GM21737 (cell line): ENCODE measurements around the gene PDZRN4.
"Not testable (repeated sequence)": the region's sequence is repeated elsewhere in the genome, so short reads cannot be mapped to it uniquely, and the experiment has no call there.

Experiments used
- ATAC-seq: cut with Tn5 transposase; IDR thresholded peaks from one replicate; pipeline ENCODE4 v1.9.1; 2021; ENCODE audit warnings: mild to moderate bottlenecking, moderate library complexity; ENCODE audit not compliant: unreplicated experiment

PDZRN4 gene

GRCh38 chr12:41213648-41214047 lies 25.5 kb downstream of the PDZRN4 start:
- ATAC-seq, result no peak

- ATAC-seq, result no peak
Observed at GRCh38 chr12:41217727-41218126, 29.6 kb downstream of the PDZRN4 start.

GRCh38 chr12:41220931-41221330 lies 32.8 kb downstream of the PDZRN4 start:
- ATAC-seq, result no peak

- ATAC-seq, result no peak
Observed at GRCh38 chr12:41221491-41221890, 33.4 kb downstream of the PDZRN4 start.

DNA sequence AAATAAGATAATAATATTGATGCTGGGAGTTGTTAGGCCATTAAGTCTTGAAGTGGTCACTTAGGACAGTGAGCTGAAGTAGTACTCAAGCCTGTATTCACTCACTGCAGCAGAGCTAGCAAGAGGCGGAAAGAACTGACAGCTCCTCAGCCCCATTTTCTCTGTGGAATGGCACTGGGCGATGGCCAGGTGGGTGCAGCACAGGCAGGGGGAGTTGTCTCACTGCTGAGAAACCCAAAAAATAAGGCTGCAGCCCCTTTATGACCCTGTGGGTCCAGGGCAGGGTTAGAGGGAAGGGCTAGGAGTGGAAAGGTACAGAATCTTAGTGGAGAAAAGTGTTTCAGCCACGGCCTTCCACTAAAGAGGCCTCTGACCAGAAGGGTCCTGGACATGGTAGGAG lies 35.5 kb downstream of the PDZRN4 start:
- no peak for ATAC-seq

GRCh38 chr12:41224066-41224465 lies 35.9 kb downstream of the PDZRN4 start:
- ATAC-seq, result no peak

- no peak for ATAC-seq
Observed at GRCh38 chr12:41225179-41225578, 37.1 kb downstream of the PDZRN4 start.

GRCh38 chr12:41228066-41228820 lies 40.1 kb downstream of the PDZRN4 start:
- no peak for ATAC-seq

DNA sequence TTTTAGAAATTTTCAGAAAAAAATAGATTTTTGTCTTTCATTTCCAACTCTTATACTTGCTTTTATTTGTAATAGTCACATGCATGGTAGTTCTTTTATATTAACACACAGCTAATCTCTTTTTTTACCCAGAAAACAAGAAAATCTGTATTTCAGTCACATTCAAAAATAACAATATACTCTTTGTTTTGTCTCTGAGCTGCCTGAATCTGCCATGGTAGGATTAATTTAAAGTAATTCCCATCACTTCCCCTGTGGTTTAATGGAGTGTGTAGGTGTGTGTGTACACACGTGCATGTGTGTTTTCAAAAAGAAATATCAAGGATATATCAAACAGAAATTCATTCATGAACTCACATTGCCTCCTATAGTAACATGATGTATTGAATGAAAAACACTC lies 42.6 kb downstream of the PDZRN4 start:
- ATAC-seq, result no peak

DNA sequence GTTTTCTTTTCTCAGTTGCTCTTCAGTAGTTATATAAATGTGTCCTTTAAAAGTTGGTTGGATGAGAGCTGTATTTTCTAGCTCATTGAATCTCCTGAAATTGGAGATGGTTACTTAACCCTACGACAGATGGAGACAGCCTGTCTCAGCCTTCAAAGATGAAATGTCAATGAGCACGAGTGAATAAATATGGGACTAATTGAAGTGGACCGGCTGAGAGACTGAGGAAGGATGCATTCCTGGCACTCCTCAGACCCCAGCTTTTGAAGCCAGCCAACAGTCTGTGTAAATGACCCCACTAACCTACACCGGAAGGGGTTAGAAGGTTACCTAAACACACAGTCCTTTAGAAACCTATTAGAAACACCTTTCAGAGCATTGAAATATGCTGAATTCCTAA lies 46.6 kb downstream of the PDZRN4 start:
- ATAC-seq, result no peak

GRCh38 chr12:41242603-41243002 lies 54.5 kb downstream of the PDZRN4 start:
- no peak for ATAC-seq

DNA sequence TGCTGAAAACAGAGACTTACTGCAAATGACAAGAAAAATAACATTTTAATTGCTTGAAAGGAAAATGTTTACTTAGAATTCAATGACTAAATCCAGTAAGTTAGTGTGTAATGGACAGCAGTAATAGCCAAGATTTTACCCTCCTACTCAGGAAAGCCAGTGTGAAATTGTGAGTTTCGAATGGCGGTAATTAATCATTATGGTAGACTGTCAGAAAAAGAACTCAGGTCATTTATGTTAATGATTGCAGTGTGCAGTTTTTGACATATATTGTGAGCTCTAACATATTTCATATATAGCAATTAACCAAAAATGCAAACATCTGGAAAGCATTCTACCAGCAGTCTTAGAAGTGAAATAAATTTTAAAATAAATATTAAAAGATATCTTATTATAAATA lies 60.3 kb downstream of the PDZRN4 start:
- no peak for ATAC-seq

- no peak for ATAC-seq
Observed at GRCh38 chr12:41250748-41251147, 62.6 kb downstream of the PDZRN4 start.

DNA sequence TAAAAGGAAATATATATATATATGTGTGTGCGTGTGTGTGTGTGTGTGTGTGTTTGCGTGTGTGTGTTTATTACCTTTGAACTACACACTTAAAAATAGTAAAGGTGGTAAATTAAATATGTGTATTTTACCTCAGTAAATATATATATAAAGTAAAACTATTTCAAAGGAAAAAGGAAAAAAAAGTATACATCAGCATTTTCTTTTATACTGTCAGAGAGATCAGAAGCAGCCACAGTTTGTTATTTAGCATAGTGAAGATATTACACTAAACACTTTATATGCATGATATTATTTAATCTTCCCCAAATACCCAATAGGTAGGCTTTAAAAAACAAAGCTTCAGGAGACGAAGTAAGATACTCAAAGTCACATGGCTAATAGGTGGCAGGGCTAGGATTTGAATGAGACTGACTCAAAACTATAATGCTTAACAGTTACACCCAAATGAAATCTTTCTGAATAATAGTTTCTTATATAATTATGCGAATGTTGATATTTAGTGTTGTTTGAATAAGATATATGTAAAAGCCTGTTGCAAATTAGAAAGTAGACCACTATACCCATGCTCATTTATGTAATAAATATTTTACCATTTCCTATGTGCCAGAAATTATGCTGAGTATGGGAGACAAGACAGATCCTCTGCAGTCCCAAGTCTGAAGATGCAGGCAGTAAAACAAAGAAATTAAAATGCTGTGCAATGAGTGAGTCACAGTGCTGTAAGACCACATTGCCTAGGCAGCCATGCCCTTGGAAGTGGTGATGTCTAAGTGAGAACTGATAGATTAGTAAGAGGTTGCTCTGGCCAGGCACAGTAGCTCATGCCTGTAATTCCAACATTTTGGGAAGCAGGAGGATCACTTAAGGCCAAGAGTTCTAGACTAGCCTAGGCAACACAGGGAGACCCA lies 66.1 kb downstream of the PDZRN4 start:
- no peak for ATAC-seq

GRCh38 chr12:41263196-41263595 lies 75.1 kb downstream of the PDZRN4 start:
- not testable (repeated sequence) for ATAC-seq

DNA sequence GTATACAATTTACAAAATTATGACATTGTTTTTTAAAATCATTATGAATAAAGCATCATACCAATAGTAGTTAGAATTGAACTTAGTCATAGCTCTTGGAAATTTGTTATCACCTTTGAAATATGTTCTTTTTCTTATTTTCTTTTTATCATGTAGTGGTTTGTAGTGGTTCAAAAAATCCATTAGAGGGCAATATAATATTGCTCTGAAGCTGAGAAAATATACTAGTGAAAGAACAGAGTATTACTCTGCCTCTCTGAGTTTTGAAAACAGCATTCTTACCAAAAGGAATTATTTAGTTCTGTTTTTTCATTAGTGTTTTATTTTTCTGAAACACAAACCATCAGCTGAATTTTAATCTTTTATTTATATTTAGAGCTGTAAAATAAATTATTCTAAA lies 76.2 kb downstream of the PDZRN4 start:
- ATAC-seq, result no peak

GRCh38 chr12:41269056-41269455 lies 80.9 kb downstream of the PDZRN4 start:
- ATAC-seq, result no peak

DNA sequence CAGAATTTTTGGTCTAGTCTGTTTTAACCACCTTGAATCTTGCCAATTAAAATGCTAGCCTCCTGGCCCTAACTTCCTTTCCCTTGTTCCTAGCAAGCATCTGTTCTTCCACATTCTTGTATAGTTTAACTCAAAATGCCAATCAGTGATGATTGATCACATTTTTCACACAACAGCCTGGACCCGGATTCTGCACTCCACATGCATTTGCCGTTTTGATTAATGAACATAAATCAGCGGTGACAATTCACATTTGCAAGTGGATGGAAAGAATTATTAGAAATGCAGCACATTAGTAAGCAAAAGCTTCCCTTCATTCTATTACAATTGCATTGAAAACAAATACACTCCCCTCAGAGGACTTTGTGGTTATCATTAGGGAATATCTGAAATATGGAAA lies 83.4 kb downstream of the PDZRN4 start:
- no peak for ATAC-seq

GRCh38 chr12:41274643-41275042 lies 86.5 kb downstream of the PDZRN4 start:
- no peak for ATAC-seq

- ATAC-seq, result no peak
Observed at GRCh38 chr12:41277100-41277945, 89.2 kb downstream of the PDZRN4 start.

- ATAC-seq, result no peak
Observed at GRCh38 chr12:41277946-41278267, 89.8 kb downstream of the PDZRN4 start.
